ENCODE data around the gene FAM241B.

Gene FAM241B

GRCh38 chr10:69635428-69636272 is 5.6 kb downstream of the FAM241B start:
- FAIRE-seq: no peak
- DNase-seq (ENCODE audit: insufficient read length): no peak
- no peak for TF ChIP-seq POLR2A (IDR thresholded peaks at IDR 0.05; ENCODE audit: low read depth, low read length)
- TF ChIP-seq POLR2AphosphoS5 (IDR thresholded peaks at IDR 0.05; ENCODE audit: low read depth, low read length): no peak
- no peak for TF ChIP-seq TAF1 (IDR thresholded peaks at IDR 0.05; ENCODE audit: borderline replicate concordance, low read depth, low read length)

GRCh38 chr10:69636273-69636575 is 6.2 kb downstream of the FAM241B start:
- FAIRE-seq: no peak
- no peak for DNase-seq (ENCODE audit: insufficient read length)
- TF ChIP-seq TAF1 (IDR thresholded peaks at IDR 0.05; ENCODE audit: borderline replicate concordance, low read depth, low read length): no peak
- no peak for TF ChIP-seq POLR2A (IDR thresholded peaks at IDR 0.05; ENCODE audit: low read depth, low read length)
- TF ChIP-seq POLR2AphosphoS5 (IDR thresholded peaks at IDR 0.05; ENCODE audit: low read depth, low read length): no peak

GRCh38 chr10:69636626-69637605 is 6.9 kb downstream of the FAM241B start:
- TF ChIP-seq TAF1 (IDR thresholded peaks at IDR 0.05; ENCODE audit: borderline replicate concordance, low read depth, low read length) (no peak), POLR2AphosphoS5 (IDR thresholded peaks at IDR 0.05; ENCODE audit: low read depth, low read length) (no peak), POLR2A (IDR thresholded peaks at IDR 0.05; ENCODE audit: low read depth, low read length) (no peak)
- DNase-seq (ENCODE audit: insufficient read length) (no peak), FAIRE-seq (no peak)

- FAIRE-seq (no peak), DNase-seq (ENCODE audit: insufficient read length) (no peak)
- TF ChIP-seq POLR2A (IDR thresholded peaks at IDR 0.05; ENCODE audit: low read depth, low read length) (no peak), TAF1 (IDR thresholded peaks at IDR 0.05; ENCODE audit: borderline replicate concordance, low read depth, low read length) (no peak), POLR2AphosphoS5 (IDR thresholded peaks at IDR 0.05; ENCODE audit: low read depth, low read length) (no peak)
Observed at GRCh38 chr10:69638642-69639041, 8.6 kb downstream of the FAM241B start.

- FAIRE-seq (peak; percentile 73), DNase-seq (ENCODE audit: insufficient read length) (peak; percentile 55)
- TF ChIP-seq TAF1 (IDR thresholded peaks at IDR 0.05; ENCODE audit: borderline replicate concordance, low read depth, low read length): no peak
- TF ChIP-seq POLR2A (IDR thresholded peaks at IDR 0.05; ENCODE audit: low read depth, low read length): no peak
- TF ChIP-seq POLR2AphosphoS5 (IDR thresholded peaks at IDR 0.05; ENCODE audit: low read depth, low read length): no peak
Observed at GRCh38 chr10:69639291-69640195, 9.5 kb downstream of the FAM241B start.

GRCh38 chr10:69640196-69640980 is 10.3 kb downstream of the FAM241B start:
- FAIRE-seq (no peak), DNase-seq (ENCODE audit: insufficient read length) (no peak)
- TF ChIP-seq TAF1 (IDR thresholded peaks at IDR 0.05; ENCODE audit: borderline replicate concordance, low read depth, low read length) (no peak), POLR2A (IDR thresholded peaks at IDR 0.05; ENCODE audit: low read depth, low read length) (no peak), POLR2AphosphoS5 (IDR thresholded peaks at IDR 0.05; ENCODE audit: low read depth, low read length) (no peak)

- TF ChIP-seq POLR2AphosphoS5 (IDR thresholded peaks at IDR 0.05; ENCODE audit: low read depth, low read length) (no peak), POLR2A (IDR thresholded peaks at IDR 0.05; ENCODE audit: low read depth, low read length) (no peak), TAF1 (IDR thresholded peaks at IDR 0.05; ENCODE audit: borderline replicate concordance, low read depth, low read length) (no peak)
- no peak for DNase-seq (ENCODE audit: insufficient read length)
- FAIRE-seq: no peak
Observed at GRCh38 chr10:69641261-69641980, 11.4 kb downstream of the FAM241B start.

GRCh38 chr10:69642747-69643146 is 12.7 kb downstream of the FAM241B start:
- no peak for DNase-seq (ENCODE audit: insufficient read length)
- no peak for FAIRE-seq
- TF ChIP-seq POLR2AphosphoS5 (IDR thresholded peaks at IDR 0.05; ENCODE audit: low read depth, low read length) (no peak), POLR2A (IDR thresholded peaks at IDR 0.05; ENCODE audit: low read depth, low read length) (no peak), TAF1 (IDR thresholded peaks at IDR 0.05; ENCODE audit: borderline replicate concordance, low read depth, low read length) (no peak)

- no peak for TF ChIP-seq POLR2A (IDR thresholded peaks at IDR 0.05; ENCODE audit: low read depth, low read length)
- TF ChIP-seq POLR2AphosphoS5 (IDR thresholded peaks at IDR 0.05; ENCODE audit: low read depth, low read length): no peak
- no peak for TF ChIP-seq TAF1 (IDR thresholded peaks at IDR 0.05; ENCODE audit: borderline replicate concordance, low read depth, low read length)
- FAIRE-seq (no peak), DNase-seq (ENCODE audit: insufficient read length) (no peak)
Observed at GRCh38 chr10:69643779-69644657, 14.0 kb downstream of the FAM241B start.
